Activated T-cell treated with anti-CD3 and anti-CD28 coated beads for 24 hours (primary cell): ENCODE measurements around the gene IGF1.

Source experiments
- DNase-seq: peaks from one replicate; pipeline ENCODE4 v3.0.0-alpha.2; 2020; ENCODE audit warnings: low read depth

Gene IGF1

DNA sequence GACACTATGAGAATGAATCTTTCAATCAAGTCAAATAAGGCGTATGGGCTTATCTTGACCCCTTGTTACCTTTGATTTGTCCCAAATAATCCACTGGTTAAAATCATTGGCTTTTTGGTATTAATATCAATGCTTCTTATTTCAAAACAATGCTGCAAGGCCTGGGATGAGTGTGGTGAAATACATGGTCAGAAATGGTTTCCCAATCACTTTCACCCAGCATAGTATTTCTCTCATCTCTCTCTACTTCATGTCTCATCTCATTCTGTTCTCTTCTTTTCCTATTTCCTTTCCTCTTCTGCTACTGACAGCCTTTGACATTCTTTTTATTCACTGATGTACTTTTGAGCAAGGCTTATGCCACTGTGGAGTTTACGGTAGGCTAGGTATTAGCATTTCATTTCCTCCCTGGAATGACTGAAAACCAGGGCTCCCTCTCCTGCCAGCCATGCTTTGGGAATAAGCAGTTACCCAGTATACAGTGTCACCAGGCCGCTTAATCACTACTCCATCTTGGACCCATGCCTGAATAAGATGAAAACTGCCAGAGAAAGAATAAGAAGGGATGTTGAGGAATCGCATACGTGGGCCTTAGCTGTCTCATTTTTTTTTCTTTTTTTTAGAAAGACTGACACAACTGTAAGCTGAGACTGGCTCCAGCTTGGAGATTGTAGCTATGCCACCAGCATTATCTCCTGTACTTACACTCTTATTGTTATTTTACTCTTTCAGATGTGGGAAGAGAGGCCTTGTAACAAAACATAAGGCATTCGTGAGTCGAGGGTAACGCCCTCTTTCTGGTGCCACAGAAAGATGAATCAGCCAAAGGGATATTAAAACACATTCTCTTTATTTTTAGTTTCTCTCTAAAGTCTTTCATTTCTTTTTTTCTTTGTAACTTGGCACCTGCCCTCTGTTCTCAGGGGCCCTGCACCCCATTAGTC is 53.5 kb downstream of the IGF1 start:
- no peak for DNase-seq

DNA sequence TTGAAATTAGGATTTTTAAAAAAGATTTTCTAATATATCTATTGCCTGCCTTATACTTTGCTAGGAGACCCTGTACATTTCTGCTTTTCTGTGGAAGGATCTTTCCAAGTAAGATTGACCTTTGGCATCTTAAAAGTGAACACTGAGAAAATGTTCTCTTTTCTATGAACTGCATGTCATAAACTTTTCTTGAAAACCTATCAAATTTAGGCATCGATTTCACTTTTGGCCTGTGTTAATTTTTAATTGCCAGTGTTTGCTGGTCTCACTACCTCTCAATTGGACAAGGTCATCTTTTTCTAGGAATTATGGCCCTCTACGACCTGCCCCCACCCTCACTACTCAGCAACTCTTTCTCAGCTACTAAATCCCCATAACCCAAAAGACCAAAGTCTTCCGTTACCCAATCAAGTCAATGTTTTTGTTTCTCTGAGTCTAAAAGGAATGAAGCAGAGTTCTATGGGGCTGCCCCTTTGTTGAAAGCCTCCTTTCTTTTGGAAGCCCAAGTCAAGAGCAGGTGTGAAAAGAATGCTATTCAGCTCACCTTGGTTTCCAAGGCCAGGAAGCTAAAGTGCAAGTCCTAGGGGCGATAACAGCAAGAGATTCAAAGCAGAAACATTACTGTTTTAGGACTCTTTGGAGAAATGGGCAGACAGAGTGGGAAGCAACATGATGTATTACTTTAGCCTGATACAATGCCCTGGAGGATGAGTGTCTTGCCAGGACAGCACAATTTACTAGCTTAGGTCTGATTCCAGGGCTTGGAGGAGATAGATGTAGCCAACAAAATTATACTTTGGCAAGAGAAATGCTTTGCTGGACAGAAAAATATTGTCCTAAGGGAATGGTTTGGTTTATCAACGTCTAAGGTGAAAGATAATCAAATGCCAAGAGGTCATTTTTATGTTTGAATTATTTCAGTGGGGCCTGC is 55.0 kb downstream of the IGF1 start:
- no peak for DNase-seq

DNA sequence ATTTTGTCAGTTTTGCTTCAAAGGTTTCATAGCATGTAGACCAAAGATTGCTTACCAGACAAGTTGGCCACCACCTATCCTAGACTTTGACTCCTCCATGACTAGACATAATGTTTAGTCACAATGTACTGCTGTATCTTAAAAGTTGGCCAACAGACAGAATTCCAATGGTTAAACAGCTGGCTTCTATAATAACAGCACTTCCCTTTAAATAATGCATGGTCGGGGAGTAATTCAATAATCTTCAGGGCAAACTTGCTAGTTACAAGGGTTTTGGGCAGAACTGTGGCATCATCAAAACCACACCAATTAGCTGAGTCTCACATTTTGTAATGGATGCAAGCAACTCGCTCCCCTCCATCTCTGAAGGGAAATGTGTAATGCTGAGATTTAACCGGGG is 56.9 kb downstream of the IGF1 start:
- no peak for DNase-seq

DNA sequence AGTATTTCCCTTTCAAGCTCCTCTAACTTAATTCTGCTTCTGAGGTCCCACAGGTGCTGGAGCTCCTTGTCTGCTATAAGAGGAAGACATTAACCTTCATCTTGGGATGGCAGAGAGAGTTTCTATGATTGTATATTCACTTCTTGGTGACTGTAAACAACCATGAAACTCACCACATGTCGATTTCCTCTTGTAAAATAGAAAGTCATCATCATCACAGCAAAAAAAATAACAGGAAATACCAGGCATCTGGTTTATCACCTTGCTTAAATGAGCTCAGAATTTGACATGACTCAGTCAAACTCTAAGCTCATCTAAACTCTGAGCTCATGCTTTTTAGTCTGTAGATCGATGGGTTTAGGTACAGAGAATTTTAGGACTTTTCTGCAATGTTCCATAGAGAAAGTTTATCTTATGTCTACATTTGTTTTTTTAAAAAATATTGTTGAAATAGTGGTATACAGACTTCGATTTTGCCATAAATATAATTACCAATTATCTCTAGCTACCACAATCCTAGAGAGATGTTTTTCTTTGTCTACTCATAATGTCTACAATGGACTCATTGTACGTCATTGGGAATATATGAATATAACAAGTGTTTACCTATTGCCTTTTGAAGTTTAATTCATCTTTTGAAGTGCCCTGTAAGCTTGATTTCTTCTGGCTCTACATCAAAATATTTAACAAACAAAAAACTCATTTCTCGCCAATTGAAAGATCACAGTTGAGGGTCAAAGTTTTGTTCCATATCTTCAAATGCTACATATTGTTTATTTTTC is 58.4 kb downstream of the IGF1 start:
- no peak for DNase-seq

DNA sequence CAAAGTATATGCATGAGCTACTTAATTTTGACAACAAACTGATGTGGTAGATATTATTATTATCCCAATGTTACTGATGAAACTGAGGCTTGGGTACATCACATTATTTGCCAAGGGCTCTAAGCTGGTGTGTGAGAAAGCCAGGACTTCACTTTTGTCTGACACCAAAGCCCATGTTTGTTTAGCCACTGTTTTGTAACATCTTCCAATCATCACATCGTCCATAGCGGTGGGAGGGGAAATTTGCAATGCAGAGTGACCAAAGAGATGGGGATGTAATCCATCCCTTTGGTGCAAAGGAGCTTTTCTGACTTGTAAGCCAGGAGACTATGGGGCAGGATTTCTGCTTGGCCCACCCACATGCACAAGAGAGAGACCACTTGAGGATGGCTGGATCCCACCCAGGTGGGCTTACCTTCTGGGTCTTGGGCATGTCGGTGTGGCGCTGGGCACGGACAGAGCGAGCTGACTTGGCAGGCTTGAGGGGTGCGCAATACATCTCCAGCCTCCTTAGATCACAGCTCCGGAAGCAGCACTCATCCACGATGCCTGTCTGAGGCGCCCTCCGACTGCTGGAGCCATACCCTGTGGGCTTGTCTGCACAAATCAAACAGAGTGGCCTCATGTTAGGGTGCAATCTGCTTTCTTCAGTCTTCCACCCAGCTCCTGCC is 61.1 kb downstream of the IGF1 start:
- no peak for DNase-seq

DNA sequence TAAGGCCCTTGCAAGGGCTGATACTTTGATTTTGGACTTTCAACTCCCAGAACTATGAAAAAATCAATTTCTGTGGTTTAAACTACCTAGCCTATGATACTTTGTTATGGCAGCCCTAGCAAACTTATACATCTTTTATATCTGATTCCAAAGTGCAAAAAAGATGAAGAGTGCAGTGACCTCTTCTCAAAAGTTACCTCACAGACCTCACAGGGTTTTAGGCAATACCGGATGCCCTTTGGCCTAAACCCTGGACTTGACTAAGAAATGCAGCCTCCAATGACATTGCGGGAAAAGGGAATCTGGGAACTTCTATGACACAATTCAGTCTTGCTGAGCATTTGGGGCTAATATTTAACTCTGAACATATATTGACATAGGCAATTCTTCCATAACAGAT is 63.3 kb downstream of the IGF1 start:
- no peak for DNase-seq

DNA sequence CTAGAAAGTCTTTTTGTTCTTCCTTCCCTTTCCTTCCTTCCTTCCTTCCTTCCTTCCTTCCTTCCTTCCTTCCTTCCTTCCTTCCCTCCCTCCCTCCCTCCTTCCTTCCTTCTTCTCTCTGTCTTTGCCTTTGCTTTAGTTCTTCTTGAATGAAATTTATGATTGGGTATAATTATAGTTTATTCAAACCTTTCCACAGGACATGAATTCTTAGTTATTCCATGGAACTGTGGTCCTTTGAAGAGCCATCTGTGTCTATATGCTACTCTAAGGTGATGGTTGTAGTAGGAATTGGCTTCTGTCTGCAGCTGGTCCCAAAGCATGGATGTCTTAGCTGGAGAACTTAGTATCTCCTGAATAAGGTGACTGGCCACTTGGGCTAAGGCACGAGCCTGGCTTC is 64.8 kb downstream of the IGF1 start:
- DNase-seq = no peak

DNA sequence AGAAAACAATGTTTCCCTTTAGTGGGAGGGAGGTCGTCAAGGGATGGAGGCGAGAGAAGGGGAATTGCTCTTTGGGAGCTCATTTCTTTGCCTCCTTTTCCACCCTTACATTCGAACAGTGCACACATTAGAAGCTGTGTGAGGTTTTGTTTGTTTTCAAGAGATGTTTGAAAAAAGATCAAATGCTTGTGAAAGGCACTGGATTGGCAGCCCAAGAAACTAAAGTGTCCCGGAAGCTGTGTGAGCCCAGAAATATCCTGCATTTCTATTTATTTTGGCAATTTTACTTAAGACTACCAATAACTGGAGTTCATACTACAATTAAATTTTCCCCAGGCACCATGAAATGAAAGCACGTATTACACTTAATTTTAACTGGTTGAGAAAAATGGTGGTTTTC is 67.0 kb downstream of the IGF1 start:
- no peak for DNase-seq

DNA sequence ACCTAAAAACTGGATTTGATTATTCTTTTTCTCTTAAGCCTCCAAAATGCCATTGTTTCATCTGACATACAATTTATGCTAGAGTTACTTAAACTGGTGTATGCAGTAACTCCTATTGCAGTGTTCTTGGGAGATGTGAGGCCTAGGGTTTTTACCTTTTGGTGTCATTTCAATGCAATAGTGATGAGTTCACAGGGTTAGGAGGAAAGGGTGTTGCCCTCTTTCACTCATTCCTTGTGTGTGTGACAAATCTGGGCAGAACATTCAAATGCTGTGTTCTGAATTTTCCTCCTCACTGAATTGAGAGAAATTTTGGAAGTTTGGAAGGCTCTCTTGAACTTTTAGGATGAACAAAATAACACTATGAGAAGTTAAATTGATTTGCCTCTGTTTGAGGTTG is 69.9 kb downstream of the IGF1 start:
- no peak for DNase-seq

DNA sequence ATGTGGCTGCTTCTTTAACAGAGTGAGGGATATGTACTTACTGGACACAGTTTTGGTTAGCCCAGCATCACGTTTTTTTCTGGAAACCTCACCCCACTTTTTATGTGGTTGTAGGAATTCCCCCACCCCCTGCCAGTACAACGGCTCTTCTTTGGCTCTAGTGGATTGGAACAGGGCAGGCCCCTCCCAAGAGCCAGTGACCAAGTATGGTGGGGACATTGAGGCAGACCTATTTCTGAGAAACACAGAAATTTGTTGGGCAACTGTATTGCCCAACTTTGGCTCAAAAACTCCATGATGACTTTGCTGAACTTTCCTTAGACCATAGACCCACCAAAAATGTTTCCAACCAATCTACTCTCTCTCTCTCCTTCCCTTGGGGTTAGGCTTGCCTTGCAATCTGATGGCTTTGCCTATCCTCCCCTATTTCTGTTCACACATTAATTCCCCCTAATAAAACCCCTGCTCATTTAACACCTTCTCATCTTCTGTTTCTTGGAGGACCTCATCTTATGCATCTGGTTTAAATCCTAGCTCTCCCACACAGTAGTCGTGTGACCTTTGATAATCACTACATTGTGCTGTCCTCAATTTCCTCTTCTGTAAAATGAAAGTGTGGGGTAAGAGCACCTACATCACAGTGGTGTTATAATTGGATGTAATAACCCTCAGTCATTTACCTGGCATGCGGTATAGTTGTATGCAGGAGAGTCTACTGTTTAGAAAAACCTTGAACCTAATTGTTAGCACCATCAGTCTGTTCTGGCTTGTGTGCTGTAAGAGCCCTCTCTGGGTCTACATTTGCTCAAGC is 71.7 kb downstream of the IGF1 start:
- DNase-seq = no peak

DNA sequence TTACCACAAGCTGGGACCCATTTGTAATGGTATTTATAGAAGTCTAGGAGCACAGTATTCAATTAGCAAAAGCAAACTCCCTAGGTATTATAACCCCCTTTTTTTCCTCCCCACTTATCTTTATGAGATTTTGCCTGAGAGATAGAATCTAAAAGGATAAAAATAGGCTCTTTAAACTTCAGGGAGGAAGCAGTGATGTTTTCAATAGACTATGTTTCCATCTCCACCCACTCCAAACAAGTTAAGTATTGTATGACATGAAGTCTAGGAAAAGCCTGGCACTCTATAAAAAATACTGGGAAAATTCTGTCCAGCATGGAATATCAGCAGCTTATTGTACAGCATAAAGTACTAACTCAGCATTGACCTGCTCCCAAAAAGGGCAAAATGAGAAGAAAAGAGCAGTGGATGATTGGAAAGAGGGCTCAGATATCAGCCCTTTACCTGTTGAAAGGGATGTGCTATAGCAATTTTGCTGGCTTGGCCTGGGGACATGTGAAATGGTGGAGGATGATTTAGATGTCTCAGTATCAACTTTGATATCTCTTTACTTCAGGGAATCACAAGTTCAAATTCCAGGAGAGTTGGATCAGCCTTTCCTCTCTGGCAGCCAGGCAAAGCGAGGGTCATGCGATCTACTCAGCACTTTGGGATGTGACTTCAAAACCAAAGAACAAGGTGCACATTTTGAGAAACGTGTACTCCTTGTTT is 72.4 kb downstream of the IGF1 start:
- DNase-seq = no peak

DNA sequence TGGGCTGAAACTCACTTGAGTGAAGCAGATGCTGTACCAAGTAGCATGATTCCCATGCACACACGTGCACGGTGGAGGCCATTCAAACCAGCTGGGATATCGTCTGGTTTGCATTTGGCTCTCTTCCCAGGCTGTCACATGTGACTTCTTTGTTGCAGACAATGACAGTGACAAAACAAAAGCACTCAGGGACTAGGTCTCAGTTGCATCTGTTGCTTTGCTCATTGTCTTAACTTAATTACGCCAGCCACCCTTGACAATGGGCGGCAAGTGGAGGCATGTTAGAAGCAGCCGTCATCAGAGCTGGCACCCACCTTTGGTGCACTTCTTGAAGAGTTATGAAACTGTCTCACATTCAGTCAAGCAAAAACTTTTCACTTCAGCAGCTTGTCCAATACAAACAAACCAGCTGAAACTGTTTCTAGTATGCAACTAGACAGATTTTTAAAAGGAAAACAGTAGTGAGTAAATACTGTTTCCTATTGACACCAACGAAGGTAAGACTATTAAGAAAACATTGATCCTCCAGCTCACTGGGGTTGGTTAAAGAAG is 74.3 kb downstream of the IGF1 start:
- no peak for DNase-seq

DNA sequence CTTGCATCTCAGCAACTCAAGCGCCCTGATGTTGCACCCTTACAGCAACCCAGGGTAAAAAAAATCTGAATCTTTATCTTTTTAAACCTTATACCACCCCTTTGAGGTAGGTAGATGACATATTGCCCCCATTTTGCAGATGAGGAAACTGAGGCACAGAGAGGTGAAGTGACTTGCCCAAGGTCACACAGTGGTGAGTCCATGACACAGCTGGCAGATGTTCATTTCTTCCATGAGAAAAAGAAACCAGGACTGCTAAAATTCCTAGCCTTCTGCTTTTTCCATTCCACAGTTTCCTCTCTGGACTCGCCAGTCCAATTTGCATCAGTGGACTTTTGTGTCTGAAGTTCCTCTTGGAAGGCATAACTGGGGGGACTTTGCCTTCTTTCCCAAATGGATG is 79.3 kb downstream of the IGF1 start:
- DNase-seq = no peak

DNA sequence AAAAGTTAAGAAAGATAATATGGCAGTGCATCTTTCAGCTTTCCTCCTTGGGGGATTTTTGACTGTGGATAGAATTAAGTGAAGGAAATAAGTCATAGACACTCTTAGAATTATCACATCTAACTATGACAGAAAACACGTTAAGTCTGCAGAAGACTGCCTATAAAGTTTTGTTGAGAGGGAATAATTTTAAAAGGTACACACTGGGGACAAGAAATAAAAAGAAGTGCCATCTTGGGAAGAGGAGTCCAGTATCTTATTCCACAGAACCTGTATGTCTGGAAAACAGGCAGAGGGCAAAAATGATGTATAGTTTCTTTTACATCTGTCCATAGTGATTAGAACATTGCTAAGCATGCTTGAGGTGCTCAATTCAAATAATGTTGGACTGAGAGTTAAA is 80.7 kb downstream of the IGF1 start:
- no peak for DNase-seq

DNA sequence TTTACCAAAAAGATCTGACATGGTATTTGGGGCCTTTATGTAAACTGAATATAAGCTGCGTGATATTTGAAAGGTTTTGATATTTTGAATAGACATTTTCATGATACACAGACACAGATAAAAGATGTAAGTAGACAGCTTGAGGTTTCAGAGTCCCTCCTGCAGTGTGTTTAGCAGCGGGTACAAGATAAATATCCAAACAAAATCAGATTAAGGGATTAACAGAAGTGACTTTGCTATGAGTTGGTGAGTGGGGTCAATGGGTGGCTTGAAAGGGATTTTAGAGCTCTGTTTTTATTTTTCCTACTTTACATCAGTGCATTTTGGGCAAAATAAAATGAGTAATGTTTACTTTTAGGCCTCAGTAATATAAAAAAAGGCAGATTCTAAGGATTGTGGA is 84.1 kb downstream of the IGF1 start:
- no peak for DNase-seq

DNA sequence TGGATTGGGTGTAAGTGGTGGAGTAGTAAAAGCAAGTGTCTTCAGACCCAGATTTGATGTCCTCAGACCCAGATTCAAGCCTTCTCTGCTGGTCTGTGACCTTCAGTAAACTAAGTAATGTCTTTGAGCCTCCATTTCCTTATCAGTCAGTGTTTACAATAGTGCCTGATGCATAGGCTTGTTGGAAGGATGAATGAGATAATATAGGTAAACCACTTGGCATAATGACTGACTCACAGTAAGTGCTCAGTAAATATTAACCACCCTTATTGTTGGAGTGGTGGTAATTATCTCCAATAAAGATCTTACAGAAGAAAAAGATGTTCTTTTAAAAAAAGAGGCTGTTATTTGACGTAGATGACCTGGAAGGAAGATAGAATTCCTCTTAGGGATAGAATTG is 86.2 kb downstream of the IGF1 start:
- DNase-seq = no peak

DNA sequence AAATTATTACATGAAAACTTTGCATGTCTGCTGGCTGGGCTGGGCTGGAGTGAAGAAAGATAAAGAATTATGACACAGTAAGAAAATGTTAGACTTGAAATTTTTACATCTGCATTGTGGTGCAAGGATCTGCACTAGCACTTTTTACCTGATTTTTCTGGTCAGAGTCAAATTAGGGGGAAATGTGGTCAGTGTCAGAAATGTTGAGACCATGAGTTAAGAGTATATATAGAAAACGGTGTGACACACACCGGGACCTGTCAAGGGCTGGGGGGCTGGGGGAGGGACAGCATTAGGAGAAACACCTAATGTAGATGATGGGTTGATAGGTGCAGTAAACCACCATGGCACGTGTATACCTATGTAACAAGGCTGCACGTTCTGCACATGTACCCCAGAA is 90.3 kb downstream of the IGF1 start:
- no peak for DNase-seq

DNA sequence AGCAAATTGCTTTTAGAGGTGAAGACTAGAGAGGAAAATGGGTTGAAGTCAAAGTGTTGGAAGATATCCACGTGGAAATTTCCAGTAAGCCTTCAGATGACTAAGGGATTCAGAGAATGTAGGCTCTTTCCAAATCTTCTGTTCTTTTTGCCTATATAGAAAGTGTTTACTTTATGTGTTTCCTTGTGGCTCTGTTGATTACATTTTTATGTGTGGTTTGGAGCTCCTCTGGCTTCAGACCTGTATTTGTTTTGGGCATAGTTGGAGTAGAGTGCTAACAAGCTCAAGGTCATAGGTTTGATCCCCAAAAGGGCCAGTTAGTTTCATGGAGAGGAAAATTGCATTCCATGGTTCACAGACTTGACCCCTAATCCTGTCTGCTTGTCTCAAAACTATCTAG is 91.9 kb downstream of the IGF1 start:
- no peak for DNase-seq

DNA sequence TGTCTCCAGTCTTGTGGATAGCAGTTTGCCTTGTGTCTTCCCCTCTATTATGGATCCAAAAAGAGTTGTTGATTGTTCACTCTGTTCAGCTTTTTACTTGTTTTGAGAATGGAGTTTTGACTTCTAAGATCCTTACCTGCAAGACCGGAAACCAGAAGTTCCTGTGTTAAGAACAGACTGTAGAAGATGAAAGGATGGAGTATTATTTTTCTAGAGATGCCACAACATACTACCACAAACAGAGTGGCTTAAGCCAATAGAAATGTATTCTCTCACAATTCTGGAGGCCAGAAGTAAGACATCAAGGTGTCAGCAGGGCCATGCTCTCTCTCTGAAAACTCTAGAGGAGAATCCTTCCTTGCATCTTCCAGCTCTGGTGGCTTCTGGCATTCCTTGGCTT is 95.0 kb downstream of the IGF1 start:
- DNase-seq = no peak
